GM18858 (cell line): ENCODE results near the gene ATF5.
"Not testable (repeated sequence)": the region's sequence is repeated elsewhere in the genome, so short reads cannot be mapped to it uniquely, and the experiment has no call there.

Experiments
- ATAC-seq: cut with Tn5 transposase; IDR thresholded peaks from one replicate; pipeline ENCODE4 v1.9.1; 2021; ENCODE audit not compliant: unreplicated experiment

Gene ATF5

GRCh38 chr19:49940482-49940791 lies 11.4 kb downstream of the ATF5 start:
- ATAC-seq: no peak

GRCh38 chr19:49944567-49944966 lies 15.6 kb downstream of the ATF5 start:
- not testable (repeated sequence) for ATAC-seq

- ATAC-seq: no peak
Observed at GRCh38 chr19:49946415-49946814, 17.4 kb downstream of the ATF5 start.

GRCh38 chr19:49949742-49950589 lies 21.0 kb downstream of the ATF5 start:
- no peak for ATAC-seq

GRCh38 chr19:49950590-49950948 lies 21.6 kb downstream of the ATF5 start:
- ATAC-seq: no peak

GRCh38 chr19:49950956-49951526 lies 22.0 kb downstream of the ATF5 start:
- ATAC-seq: no peak

- no peak for ATAC-seq
Observed at GRCh38 chr19:49951806-49952478, 22.9 kb downstream of the ATF5 start.

GRCh38 chr19:49952479-49952836 lies 23.5 kb downstream of the ATF5 start:
- ATAC-seq: no peak

- ATAC-seq: no peak
Observed at GRCh38 chr19:49952906-49953305, 23.9 kb downstream of the ATF5 start.

GRCh38 chr19:49953416-49953815 lies 24.4 kb downstream of the ATF5 start:
- ATAC-seq: no peak

- no peak for ATAC-seq
Observed at GRCh38 chr19:49954092-49954829, 25.3 kb downstream of the ATF5 start.

GRCh38 chr19:49954933-49955332 lies 25.9 kb downstream of the ATF5 start:
- ATAC-seq: no peak

GRCh38 chr19:49956115-49956495 lies 27.1 kb downstream of the ATF5 start:
- ATAC-seq: no peak

- no peak for ATAC-seq
Observed at GRCh38 chr19:49957262-49957915, 28.4 kb downstream of the ATF5 start.

GRCh38 chr19:49958144-49958543 lies 29.1 kb downstream of the ATF5 start:
- ATAC-seq: not testable (repeated sequence)

GRCh38 chr19:49958596-49958995 lies 29.6 kb downstream of the ATF5 start:
- ATAC-seq: not testable (repeated sequence)

- ATAC-seq: not testable (repeated sequence)
Observed at GRCh38 chr19:49959892-49960291, 30.9 kb downstream of the ATF5 start.

- not testable (repeated sequence) for ATAC-seq
Observed at GRCh38 chr19:49960980-49961379, 32.0 kb downstream of the ATF5 start, which contains the start of gene SIGLEC11. Gene SIGLEC11 (minus strand): TSS chr19:49961172. CDS start chr19:49961081, 91 bp downstream.

GRCh38 chr19:49968279-49968922 lies 39.4 kb downstream of the ATF5 start:
- no peak for ATAC-seq

- ATAC-seq: not testable (repeated sequence)
Observed at GRCh38 chr19:49969355-49969754, 40.4 kb downstream of the ATF5 start.
